VCaP (cell line): ENCODE results near the gene MRM3.
A peak's percentile ranks its signal among the peaks of the same experiment; 100 is the strongest.

Experiments used
- H3K27ac ChIP-seq: fragments of 450-650 bp; 2 replicates; pipeline ENCODE4 v1.5.1; 2017
- TF ChIP-seq, protein P1 (sequence below): fragments of 450-650 bp; conservative IDR thresholded peaks from 2 replicates; pipeline ENCODE4 v1.5.1; 2017; ENCODE audit warnings: mild to moderate bottlenecking, moderate library complexity

MRM3 gene

DNA sequence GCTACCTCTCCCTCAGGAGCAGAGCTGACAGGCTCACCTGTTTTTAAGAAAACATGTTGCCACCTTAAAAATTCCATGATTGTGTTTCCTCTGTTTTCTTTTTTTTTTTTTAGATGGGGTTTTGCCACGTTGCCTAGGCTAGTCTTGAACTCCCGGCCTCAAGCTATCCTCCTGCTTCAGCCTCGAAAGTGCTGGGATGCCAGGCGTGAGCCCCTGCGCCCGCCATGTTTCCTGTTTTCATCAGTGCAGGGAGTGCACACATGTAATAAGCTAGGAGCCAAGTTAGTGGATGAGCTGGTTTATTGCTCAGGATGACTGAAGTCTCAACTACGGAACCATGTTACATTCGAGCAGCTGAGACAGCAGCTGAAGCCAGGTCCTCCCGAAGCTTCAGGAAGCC, 13.6 kb downstream of the MRM3 start:
- TF ChIP-seq, protein P1, sequence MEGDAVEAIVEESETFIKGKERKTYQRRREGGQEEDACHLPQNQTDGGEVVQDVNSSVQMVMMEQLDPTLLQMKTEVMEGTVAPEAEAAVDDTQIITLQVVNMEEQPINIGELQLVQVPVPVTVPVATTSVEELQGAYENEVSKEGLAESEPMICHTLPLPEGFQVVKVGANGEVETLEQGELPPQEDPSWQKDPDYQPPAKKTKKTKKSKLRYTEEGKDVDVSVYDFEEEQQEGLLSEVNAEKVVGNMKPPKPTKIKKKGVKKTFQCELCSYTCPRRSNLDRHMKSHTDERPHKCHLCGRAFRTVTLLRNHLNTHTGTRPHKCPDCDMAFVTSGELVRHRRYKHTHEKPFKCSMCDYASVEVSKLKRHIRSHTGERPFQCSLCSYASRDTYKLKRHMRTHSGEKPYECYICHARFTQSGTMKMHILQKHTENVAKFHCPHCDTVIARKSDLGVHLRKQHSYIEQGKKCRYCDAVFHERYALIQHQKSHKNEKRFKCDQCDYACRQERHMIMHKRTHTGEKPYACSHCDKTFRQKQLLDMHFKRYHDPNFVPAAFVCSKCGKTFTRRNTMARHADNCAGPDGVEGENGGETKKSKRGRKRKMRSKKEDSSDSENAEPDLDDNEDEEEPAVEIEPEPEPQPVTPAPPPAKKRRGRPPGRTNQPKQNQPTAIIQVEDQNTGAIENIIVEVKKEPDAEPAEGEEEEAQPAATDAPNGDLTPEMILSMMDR = no peak
- peak overlapping the region; percentile 73 for H3K27ac ChIP-seq

DNA sequence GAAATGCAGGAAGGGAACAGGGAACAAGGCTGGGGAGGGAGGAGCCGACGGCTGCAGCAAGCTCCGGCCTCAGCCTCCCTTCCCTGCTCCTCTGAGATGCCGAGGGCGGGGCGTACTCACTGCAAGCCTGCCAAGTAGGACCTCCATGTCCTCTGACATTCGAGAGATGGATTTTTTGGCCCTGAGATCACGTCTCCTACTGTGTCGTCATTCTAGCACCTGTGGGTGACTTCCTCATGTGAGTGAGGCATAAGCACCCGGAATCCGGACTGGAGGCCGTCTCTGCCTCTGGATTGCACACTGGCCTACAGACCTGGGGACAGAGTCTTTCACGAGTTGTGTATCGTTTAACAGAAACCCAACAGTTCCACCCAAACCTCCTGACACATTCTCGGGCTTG, 14.5 kb downstream of the MRM3 start:
- TF ChIP-seq, protein P1 = no peak
- H3K27ac ChIP-seq = no peak overlapping the region

DNA sequence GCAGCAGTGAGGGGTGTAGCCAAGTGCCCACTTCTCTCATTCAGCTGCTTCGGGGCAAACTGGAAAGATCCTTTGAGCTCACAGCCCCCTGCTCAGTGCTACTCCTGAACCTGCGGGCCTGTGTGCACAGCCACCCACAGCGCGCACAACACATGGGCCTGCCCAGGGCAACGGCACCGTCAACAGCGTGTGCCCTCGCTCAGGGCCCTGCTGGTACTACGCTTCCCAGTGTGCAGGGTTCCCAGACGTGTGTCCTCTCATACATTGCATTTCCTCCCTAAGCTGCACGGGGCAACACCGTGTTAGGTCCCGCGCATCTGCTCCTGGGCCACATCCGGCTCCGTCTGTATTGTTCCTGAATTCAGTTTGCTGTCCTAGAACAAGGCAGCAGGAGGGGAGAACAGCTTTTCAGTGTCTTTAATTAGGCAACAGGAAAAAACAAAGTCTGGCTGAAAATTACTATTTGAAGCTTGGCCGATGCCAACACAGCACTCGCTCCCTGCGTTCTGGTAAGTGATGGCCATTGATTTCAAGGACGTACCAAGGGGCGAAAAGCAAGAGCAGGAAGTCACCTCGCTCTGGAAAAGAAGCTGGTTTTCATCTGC, 15.2 kb downstream of the MRM3 start:
- H3K27ac ChIP-seq = no peak overlapping the region
- TF ChIP-seq, protein P1 = no peak

DNA sequence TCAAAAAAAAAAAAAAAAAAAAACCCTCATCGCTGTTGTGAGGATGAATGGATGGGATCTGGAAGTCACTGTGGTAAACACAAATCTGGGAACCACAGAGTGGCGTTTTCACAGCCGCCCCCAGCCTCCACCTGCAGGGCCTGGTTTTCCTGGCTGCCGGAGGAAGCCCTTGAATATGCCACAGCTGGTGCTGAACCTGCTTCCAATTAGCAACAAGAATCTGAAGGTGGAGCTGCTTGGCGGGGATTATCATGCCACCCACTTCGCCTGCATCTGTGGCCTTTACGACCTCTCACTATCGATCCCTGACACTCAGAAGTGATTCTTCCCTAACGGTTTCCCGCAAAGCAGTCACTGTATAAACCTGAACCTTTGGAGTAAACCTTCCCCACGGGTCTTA, 16.1 kb downstream of the MRM3 start:
- no peak overlapping the region for H3K27ac ChIP-seq
- TF ChIP-seq, protein P1 = no peak

DNA sequence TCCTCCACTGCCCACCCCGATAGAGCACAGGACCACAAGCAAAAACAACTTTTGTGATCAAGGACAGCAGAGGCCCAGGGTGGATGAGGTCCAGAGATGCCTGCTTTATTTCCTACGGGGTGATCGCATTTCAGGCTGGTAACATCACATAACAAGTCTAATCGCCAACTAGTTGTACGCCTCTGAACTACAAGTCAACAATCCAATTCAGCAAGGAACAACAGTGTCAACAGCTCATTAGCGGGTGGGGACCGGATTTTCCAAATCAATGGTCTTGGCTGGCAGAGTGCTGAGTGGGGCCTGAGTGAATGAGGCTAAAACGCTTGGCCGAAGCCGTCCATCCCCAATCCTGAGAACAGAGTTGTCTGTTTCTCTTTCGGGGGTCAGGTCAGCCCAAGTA, 17.1 kb downstream of the MRM3 start:
- TF ChIP-seq, protein P1 = no peak
- H3K27ac ChIP-seq = no peak overlapping the region

DNA sequence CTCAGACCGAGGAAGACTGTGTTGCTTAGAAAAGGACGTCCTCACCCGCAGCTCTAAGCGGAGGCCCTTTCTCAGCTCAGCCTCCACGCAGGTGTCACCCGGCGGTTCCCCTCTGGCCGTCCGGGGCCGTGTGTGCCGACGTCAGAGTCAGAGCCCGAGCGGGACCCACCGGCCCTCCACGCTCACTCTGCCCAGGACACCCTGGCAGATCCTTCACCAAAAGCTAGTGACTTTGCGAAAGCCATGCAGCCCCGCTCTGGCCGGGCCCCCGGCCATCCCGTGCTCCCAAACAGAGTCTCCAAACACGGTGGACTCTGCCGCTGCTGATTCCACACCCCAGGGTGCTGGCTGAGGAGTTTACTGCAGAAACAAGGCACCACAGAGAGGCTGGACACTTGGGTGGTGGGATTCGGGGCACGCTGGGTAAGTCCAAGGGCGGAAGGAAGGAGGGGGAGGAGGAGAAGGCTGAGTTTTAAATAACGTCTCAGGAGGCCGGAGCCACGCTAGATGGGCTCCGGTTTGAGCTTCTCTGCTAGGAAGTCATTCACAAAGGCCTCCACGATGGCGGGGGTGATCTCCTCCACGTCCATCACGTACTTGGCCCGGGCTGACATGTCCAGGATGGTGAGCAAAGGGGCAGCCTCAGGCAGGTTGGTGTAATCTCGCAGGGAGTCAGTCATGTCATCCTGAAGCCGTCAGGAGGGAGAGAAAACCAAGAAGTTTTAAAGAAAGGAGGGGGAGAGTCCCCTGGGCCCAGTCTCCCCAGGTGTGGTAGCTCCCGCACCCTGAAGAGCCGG, 18.5 kb downstream of the MRM3 start:
- TF ChIP-seq, protein P1 = no peak
- peak overlapping the region; percentile 41; the same call in 1 of the 2 replicates for H3K27ac ChIP-seq

DNA sequence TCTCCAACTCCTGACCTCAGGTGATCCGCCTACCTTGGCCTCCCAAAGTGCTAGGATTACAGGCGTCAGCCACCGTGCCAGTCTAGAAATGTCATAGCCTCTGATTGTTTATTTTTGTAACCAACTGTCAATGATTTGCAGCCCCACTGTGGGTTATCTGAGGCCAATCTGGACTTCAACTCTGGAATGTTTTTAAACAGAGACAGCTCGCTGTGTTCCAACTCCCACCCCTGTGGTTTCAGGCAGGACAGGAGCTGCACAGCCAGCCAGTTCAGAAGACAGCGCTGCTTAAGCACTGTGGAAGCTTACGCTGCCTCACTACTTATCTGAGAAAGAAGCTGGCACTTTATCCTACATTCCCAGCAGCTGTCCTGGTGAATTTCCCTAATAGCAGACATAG, 19.5 kb downstream of the MRM3 start:
- TF ChIP-seq, protein P1 = no peak
- H3K27ac ChIP-seq = peak overlapping the region; percentile 41; the same call in 1 of the 2 replicates
